Osteoblast (primary cell): ENCODE data around the gene NEUROG3. TPM values are rescaled to one million over a fixed set of nuclear protein-coding genes. Genes with fewer than 3 reads are reported as not detected.
A peak's percentile ranks its signal among the peaks of the same experiment; 100 is the strongest.

ENCODE experiments used
- DNase-seq: peaks from one replicate; pipeline ENCODE4 v3.0.0; 2011; ENCODE audit warnings: low spot score, mixed read lengths; ENCODE audit not compliant: insufficient read length; ENCODE audit errors: missing footprints
- H2AFZ ChIP-seq: 2 replicates; pipeline ENCODE4 v1.6.0; 2011; ENCODE audit warnings: mild to moderate bottlenecking, low read length
- H3K27ac ChIP-seq: 2 replicates; pipeline ENCODE4 v1.5.1; 2011; ENCODE audit warnings: mild to moderate bottlenecking, low read depth, low read length, moderate library complexity
- H3K27me3 ChIP-seq: 2 replicates; pipeline ENCODE4 v1.6.0; 2012; ENCODE audit warnings: mild to moderate bottlenecking, control low read depth, inconsistent platforms, low read length, moderate library complexity; ENCODE audit not compliant: insufficient read depth
- H3K36me3 ChIP-seq: 2 replicates; pipeline ENCODE4 v1.5.1; 2011; ENCODE audit warnings: mild to moderate bottlenecking, low read length, control low read depth, moderate library complexity; ENCODE audit not compliant: insufficient read depth
- H3K4me1 ChIP-seq: 2 replicates; pipeline ENCODE4 v1.5.1; 2011; ENCODE audit warnings: mild to moderate bottlenecking, low read length, control low read depth, moderate library complexity; ENCODE audit not compliant: insufficient read depth
- H3K4me2 ChIP-seq: 2 replicates; pipeline ENCODE4 v1.6.0; 2011; ENCODE audit warnings: mild to moderate bottlenecking, low read length; ENCODE audit not compliant: insufficient read depth
- H3K4me3 ChIP-seq: fragments of 200-600 bp; sonication (generic); 3 replicates; pipeline ENCODE4 v1.5.1; 2012; ENCODE audit warnings: mild to moderate bottlenecking, low read length, inconsistent platforms; ENCODE audit not compliant: insufficient read depth
- H3K79me2 ChIP-seq: 2 replicates; pipeline ENCODE4 v1.6.0; 2012; ENCODE audit warnings: mild to moderate bottlenecking, low read length, control low read depth, inconsistent platforms; ENCODE audit not compliant: insufficient read depth
- H3K9me3 ChIP-seq: 2 replicates; pipeline ENCODE4 v1.5.1; 2011; ENCODE audit warnings: low read depth, low read length, control low read depth
- H4K20me1 ChIP-seq: 2 replicates; pipeline ENCODE4 v1.6.0; 2012; ENCODE audit warnings: mild to moderate bottlenecking, low read length, control low read depth; ENCODE audit not compliant: insufficient read depth
- CTCF ChIP-seq: IDR thresholded peaks from 2 replicates; pipeline ENCODE4 v1.5.1; 2011; ENCODE audit warnings: mild to moderate bottlenecking, low read depth, low read length, moderate library complexity; ENCODE audit errors: extremely low read depth
- total RNA-seq: library from RNA; depleted of rRNA; stranded (reverse); fragments of >200 nt; gene quantifications from 2 replicates; pipeline ENCODE4 v1.2.3, GENCODE V29; 2012

The NEUROG3 gene
- total RNA-seq, 1 donor, result not detected

GRCh38 chr10:69569396-69569934 is 3.8 kb downstream of the NEUROG3 start:
- Histone ChIP-seq H3K4me1 (no peaks in the 10 kb centered on the region), H3K27ac (no peak overlapping the region), H3K4me3 (no peak overlapping the region), H3K36me3 (no peaks in the 10 kb centered on the region), H3K27me3 (peaks cover 73% of the 10 kb centered on the region), H3K9me3 (no peaks in the 10 kb centered on the region), H3K4me2 (no peak overlapping the region), H2AFZ (no peak overlapping the region), H4K20me1 (peaks cover 2% of the 10 kb centered on the region), H3K79me2 (no peaks in the 10 kb centered on the region)
- TF ChIP-seq CTCF, result no peak
- DNase-seq, result no peak

GRCh38 chr10:69568472-69569395 is 4.5 kb downstream of the NEUROG3 start:
- TF ChIP-seq CTCF, result no peak
- peak; percentile 83 for DNase-seq
- H3K27me3 ChIP-seq, result peaks cover 66% of the 10 kb centered on the region

GRCh38 chr10:69567920-69568319 is 5.3 kb downstream of the NEUROG3 start:
- Histone ChIP-seq H4K20me1 (peaks cover 2% of the 10 kb centered on the region), H3K4me2 (no peak overlapping the region), H3K27me3 (peaks cover 62% of the 10 kb centered on the region), H3K4me3 (no peak overlapping the region), H2AFZ (no peak overlapping the region), H3K9me3 (no peaks in the 10 kb centered on the region), H3K79me2 (no peaks in the 10 kb centered on the region), H3K27ac (no peak overlapping the region), H3K36me3 (no peaks in the 10 kb centered on the region), H3K4me1 (no peaks in the 10 kb centered on the region)
- TF ChIP-seq CTCF, result no peak
- DNase-seq, result peak; percentile 97

More at GRCh38 chr10:69568472-69569395, 4.5 kb downstream of the NEUROG3 start:
- no peak overlapping the region for H2AFZ ChIP-seq
- no peaks in the 10 kb centered on the region for H3K79me2 ChIP-seq
- H3K4me3 ChIP-seq, result no peak overlapping the region
- H3K27ac ChIP-seq, result no peak overlapping the region
- peaks cover 2% of the 10 kb centered on the region for H4K20me1 ChIP-seq
- H3K4me2 ChIP-seq, result no peak overlapping the region
- H3K4me1 ChIP-seq, result no peaks in the 10 kb centered on the region
- H3K9me3 ChIP-seq, result no peaks in the 10 kb centered on the region
- no peaks in the 10 kb centered on the region for H3K36me3 ChIP-seq

GRCh38 chr10:69562731-69563254 is 10.4 kb downstream of the NEUROG3 start:
- Histone ChIP-seq H3K36me3 (no peaks in the 10 kb centered on the region), H3K4me1 (no peaks in the 10 kb centered on the region), H3K79me2 (no peaks in the 10 kb centered on the region), H3K27me3 (peaks cover 26% of the 10 kb centered on the region), H4K20me1 (no peaks in the 10 kb centered on the region), H3K9me3 (no peaks in the 10 kb centered on the region), H3K4me3 (no peak overlapping the region), H2AFZ (no peak overlapping the region), H3K4me2 (no peak overlapping the region), H3K27ac (no peak overlapping the region)
- no peak for DNase-seq
- TF ChIP-seq CTCF, result no peak
